ENCODE results near the gene ZNF213. TPM values are rescaled to one million over a fixed set of nuclear protein-coding genes. Genes with fewer than 3 reads are reported as not detected.

Gene ZNF213
- total and polyA plus RNA-seq, 2 experiments from 2014 or later = 2.9 to 10.4 TPM

DNA sequence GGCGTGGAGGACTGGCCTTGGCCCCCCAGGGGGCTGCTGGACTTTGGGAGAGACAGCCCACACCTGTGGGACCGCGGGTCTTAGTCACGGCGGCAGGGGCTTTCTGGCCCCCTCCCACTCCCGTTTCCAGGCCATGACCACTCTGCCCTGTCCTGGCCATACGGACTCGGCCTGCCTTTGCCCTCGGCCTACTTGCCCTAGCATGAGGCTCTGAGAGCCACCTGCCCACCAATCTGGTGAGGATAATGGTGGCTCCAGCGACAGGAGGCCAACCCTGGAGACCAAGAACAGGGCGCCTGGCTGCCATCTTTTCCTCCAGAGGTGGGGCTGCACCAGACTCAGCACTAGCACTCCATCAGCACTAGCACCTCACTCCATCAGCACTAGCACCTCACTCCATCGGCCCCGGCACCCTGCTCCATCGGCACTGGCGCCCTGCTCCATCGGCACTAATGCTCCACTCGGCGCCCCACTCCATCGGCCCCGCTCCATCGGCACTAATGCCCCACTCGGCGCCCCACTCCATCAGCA, 7.0 kb downstream of the ZNF213 start (continued):
- TF ChIP-seq ZNF331 (CRISPR knock-in tag; IDR thresholded peaks at IDR 0.05; ENCODE audit: low read depth) = no peak
- no peak for TF ChIP-seq EZH2phosphoT487 (IDR thresholded peaks at IDR 0.05; ENCODE audit: unreplicated experiment)

DNA sequence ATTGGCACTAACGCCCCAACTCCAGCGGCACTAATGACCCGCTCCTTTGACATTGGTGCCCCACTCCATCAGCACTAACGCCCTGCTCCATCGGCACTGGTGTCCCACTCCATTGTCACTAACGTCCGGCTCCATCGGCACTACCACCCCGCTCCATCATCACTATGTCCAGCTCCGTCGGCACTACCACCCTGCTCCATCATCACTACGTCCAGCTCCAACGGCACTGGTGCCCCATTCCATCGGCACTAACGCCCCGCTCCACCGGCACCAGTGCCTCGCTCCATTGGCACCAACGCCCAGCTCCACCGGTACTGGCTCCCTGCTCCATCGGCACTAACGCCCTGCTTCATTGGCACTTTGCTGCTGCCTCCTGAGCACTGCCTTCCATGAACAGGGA, 7.5 kb downstream of the ZNF213 start:
- no peaks in the 10 kb centered on the region for H3K79me2 ChIP-seq (replicated peaks; ENCODE audit: insufficient read depth)
- Mint-ChIP-seq H3K9me3 (peaks cover 3% of the 10 kb centered on the region; the same call in 2 of the 3 replicates), H3K4me1 (peaks cover 3% of the 10 kb centered on the region; the same call in 1 of the 3 replicates), H3K36me3 (ENCODE audit: low read depth) (peaks cover 6% of the 10 kb centered on the region), H3K27me3 (ENCODE audit: insufficient read depth, low read depth, poor library complexity) (peaks cover 15% of the 10 kb centered on the region), H3K4me3 (no peak overlapping the region; the same call in 2 of the 3 replicates), H3K27ac (no peak overlapping the region)
- DNase-seq (ENCODE audit: low spot score) (no peak), ATAC-seq (no peak)
- no peaks in the 10 kb centered on the region for H3K9me2 ChIP-seq (ENCODE audit: insufficient read depth)
- no peak overlapping the region for H3K4me3 ChIP-seq
- H3K36me3 ChIP-seq (ENCODE audit: insufficient read depth) = no peaks in the 10 kb centered on the region; the same call in 1 of the 2 replicates
- 0 out of 2 replicates have a peak, but pooled peaks cover 5% of the 10 kb centered on the region for H3F3A ChIP-seq (replicated peaks; ENCODE audit: low read depth)
- H3K4me2 ChIP-seq = no peak overlapping the region
- no peak overlapping the region for H3K27ac ChIP-seq (ENCODE audit: low read depth)
- no peaks in the 10 kb centered on the region for H3K4me1 ChIP-seq (ENCODE audit: insufficient read depth)
- no peaks in the 10 kb centered on the region for H4K20me1 ChIP-seq (replicated peaks; ENCODE audit: insufficient read depth)
- H2AFZ ChIP-seq = no peak overlapping the region
- TF ChIP-seq, protein P1, sequence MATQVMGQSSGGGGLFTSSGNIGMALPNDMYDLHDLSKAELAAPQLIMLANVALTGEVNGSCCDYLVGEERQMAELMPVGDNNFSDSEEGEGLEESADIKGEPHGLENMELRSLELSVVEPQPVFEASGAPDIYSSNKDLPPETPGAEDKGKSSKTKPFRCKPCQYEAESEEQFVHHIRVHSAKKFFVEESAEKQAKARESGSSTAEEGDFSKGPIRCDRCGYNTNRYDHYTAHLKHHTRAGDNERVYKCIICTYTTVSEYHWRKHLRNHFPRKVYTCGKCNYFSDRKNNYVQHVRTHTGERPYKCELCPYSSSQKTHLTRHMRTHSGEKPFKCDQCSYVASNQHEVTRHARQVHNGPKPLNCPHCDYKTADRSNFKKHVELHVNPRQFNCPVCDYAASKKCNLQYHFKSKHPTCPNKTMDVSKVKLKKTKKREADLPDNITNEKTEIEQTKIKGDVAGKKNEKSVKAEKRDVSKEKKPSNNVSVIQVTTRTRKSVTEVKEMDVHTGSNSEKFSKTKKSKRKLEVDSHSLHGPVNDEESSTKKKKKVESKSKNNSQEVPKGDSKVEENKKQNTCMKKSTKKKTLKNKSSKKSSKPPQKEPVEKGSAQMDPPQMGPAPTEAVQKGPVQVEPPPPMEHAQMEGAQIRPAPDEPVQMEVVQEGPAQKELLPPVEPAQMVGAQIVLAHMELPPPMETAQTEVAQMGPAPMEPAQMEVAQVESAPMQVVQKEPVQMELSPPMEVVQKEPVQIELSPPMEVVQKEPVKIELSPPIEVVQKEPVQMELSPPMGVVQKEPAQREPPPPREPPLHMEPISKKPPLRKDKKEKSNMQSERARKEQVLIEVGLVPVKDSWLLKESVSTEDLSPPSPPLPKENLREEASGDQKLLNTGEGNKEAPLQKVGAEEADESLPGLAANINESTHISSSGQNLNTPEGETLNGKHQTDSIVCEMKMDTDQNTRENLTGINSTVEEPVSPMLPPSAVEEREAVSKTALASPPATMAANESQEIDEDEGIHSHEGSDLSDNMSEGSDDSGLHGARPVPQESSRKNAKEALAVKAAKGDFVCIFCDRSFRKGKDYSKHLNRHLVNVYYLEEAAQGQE (IDR thresholded peaks at IDR 0.05; ENCODE audit: unreplicated experiment) = no peak
- no peak for TF ChIP-seq STAT1 (IDR thresholded peaks at IDR 0.05; ENCODE audit: unreplicated experiment)
- no peak for TF ChIP-seq EZH2phosphoT487 (IDR thresholded peaks at IDR 0.05; ENCODE audit: unreplicated experiment)
- TF ChIP-seq, protein P2, sequence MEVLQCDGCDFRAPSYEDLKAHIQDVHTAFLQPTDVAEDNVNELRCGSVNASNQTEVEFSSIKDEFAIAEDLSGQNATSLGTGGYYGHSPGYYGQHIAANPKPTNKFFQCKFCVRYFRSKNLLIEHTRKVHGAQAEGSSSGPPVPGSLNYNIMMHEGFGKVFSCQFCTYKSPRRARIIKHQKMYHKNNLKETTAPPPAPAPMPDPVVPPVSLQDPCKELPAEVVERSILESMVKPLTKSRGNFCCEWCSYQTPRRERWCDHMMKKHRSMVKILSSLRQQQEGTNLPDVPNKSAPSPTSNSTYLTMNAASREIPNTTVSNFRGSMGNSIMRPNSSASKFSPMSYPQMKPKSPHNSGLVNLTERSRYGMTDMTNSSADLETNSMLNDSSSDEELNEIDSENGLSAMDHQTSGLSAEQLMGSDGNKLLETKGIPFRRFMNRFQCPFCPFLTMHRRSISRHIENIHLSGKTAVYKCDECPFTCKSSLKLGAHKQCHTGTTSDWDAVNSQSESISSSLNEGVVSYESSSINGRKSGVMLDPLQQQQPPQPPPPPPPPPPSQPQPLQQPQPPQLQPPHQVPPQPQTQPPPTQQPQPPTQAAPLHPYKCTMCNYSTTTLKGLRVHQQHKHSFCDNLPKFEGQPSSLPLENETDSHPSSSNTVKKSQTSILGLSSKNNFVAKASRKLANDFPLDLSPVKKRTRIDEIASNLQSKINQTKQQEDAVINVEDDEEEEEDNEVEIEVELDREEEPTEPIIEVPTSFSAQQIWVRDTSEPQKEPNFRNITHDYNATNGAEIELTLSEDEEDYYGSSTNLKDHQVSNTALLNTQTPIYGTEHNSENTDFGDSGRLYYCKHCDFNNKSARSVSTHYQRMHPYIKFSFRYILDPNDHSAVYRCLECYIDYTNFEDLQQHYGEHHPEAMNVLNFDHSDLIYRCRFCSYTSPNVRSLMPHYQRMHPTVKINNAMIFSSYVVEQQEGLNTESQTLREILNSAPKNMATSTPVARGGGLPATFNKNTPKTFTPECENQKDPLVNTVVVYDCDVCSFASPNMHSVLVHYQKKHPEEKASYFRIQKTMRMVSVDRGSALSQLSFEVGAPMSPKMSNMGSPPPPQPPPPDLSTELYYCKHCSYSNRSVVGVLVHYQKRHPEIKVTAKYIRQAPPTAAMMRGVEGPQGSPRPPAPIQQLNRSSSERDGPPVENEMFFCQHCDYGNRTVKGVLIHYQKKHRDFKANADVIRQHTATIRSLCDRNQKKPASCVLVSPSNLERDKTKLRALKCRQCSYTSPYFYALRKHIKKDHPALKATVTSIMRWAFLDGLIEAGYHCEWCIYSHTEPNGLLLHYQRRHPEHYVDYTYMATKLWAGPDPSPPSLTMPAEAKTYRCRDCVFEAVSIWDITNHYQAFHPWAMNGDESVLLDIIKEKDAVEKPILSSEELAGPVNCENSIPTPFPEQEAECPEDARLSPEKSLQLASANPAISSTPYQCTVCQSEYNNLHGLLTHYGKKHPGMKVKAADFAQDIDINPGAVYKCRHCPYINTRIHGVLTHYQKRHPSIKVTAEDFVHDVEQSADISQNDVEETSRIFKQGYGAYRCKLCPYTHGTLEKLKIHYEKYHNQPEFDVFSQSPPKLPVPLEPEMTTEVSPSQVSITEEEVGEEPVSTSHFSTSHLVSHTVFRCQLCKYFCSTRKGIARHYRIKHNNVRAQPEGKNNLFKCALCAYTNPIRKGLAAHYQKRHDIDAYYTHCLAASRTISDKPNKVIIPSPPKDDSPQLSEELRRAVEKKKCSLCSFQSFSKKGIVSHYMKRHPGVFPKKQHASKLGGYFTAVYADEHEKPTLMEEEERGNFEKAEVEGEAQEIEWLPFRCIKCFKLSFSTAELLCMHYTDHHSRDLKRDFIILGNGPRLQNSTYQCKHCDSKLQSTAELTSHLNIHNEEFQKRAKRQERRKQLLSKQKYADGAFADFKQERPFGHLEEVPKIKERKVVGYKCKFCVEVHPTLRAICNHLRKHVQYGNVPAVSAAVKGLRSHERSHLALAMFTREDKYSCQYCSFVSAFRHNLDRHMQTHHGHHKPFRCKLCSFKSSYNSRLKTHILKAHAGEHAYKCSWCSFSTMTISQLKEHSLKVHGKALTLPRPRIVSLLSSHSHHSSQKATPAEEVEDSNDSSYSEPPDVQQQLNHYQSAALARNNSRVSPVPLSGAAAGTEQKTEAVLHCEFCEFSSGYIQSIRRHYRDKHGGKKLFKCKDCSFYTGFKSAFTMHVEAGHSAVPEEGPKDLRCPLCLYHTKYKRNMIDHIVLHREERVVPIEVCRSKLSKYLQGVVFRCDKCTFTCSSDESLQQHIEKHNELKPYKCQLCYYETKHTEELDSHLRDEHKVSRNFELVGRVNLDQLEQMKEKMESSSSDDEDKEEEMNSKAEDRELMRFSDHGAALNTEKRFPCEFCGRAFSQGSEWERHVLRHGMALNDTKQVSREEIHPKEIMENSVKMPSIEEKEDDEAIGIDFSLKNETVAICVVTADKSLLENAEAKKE (CRISPR knock-in tag; IDR thresholded peaks at IDR 0.05) = no peak
- no peak for TF ChIP-seq CREB1 (CRISPR knock-in tag; IDR thresholded peaks at IDR 0.05; ENCODE audit: low read depth)
- no peak for TF ChIP-seq POLR2AphosphoS5 (IDR thresholded peaks at IDR 0.05; ENCODE audit: low read depth)
- TF ChIP-seq, protein P3, sequence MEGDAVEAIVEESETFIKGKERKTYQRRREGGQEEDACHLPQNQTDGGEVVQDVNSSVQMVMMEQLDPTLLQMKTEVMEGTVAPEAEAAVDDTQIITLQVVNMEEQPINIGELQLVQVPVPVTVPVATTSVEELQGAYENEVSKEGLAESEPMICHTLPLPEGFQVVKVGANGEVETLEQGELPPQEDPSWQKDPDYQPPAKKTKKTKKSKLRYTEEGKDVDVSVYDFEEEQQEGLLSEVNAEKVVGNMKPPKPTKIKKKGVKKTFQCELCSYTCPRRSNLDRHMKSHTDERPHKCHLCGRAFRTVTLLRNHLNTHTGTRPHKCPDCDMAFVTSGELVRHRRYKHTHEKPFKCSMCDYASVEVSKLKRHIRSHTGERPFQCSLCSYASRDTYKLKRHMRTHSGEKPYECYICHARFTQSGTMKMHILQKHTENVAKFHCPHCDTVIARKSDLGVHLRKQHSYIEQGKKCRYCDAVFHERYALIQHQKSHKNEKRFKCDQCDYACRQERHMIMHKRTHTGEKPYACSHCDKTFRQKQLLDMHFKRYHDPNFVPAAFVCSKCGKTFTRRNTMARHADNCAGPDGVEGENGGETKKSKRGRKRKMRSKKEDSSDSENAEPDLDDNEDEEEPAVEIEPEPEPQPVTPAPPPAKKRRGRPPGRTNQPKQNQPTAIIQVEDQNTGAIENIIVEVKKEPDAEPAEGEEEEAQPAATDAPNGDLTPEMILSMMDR (conservative IDR thresholded peaks at IDR 0.05; ENCODE audit: low read depth in 2 of 2) = no peak
- TF ChIP-seq ZNF331 (CRISPR knock-in tag; IDR thresholded peaks at IDR 0.05; ENCODE audit: low read depth) = no peak
- H3K27me3 ChIP-seq (ENCODE audit: insufficient read depth) = no peaks in the 10 kb centered on the region
